Erythroblast (primary cell): Measurements from ENCODE around the gene PPP1R36.

Experiments used
- GATA1 ChIP-seq: IDR thresholded peaks from 2 replicates; pipeline ENCODE4 v1.6.1; 2011; ENCODE audit warnings: low read depth, mild to moderate bottlenecking, control low read depth, low read length, moderate library complexity
- POLR2A ChIP-seq: IDR thresholded peaks from 2 replicates; pipeline ENCODE4 v1.6.1; 2011; ENCODE audit warnings: mild to moderate bottlenecking, low read length

DNA sequence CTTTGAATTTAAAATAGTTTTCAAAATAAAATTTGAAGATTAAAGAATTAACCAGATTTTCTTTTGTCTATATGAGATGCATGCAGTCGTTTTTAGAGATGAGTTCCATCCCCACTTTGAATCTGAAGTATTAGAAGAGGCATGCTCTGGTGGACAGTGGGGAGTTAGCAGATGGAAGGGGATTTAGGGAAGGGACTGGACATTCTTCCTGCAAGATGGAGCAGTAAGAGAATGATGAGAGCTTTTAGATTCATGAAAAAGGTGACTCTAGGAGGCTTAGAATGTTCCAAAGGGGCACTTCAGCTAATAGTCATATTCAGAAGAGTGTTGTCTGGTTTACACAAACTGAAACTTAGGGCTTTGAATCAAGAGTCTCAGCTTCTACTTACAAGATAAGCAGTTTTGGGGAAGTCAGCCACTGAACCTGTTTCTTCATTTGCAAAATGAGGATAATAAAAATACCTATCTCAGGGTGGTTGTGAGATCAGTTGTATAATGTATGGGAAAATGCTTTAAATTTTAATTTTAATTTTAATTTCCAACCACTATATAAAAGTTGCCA, 41.5 kb upstream of the PPP1R36 start:
- TF ChIP-seq POLR2A (no peak), GATA1 (no peak)
